Activated CD4-positive, alpha-beta T cell treated with anti-CD3 and anti-CD28 coated beads, Interleukin-2, amount 10 ng/mL, durations not matched to agents 24 days and 14 days (primary cell): ENCODE data around the gene NFATC1. TPM values are rescaled to one million over a fixed set of nuclear protein-coding genes. Genes with fewer than 3 reads are reported as not detected.

ENCODE experiments used
- DNase-seq: peaks from one replicate; pipeline ENCODE4 v3.0.0; 2022
- H3K27ac Mint-ChIP-seq: one replicate; pipeline ENCODE4 v1.8.0; 2022; ENCODE audit warnings: mild to moderate bottlenecking, mixed read lengths
- H3K27me3 Mint-ChIP-seq: one replicate; pipeline ENCODE4 v1.8.0; 2022; ENCODE audit warnings: mixed read lengths
- H3K36me3 Mint-ChIP-seq: one replicate; pipeline ENCODE4 v1.8.0; 2022; ENCODE audit warnings: low read depth, mild to moderate bottlenecking, mixed read lengths
- H3K4me1 Mint-ChIP-seq: one replicate; pipeline ENCODE4 v1.8.0; 2021; ENCODE audit warnings: mixed read lengths
- H3K4me3 Mint-ChIP-seq: one replicate; pipeline ENCODE4 v1.8.0; 2022; ENCODE audit warnings: mild to moderate bottlenecking, moderate library complexity, mixed read lengths
- H3K9me3 Mint-ChIP-seq: one replicate; pipeline ENCODE4 v1.8.0; 2021; ENCODE audit warnings: mixed read lengths
- intact Hi-C: fragments of 100-400 bp; cut with micrococcal nuclease; formaldehyde crosslinking; loops from one replicate; pipeline ENCODE4 v1.15.1; 2023
- total RNA-seq: library from RNA; stranded (reverse); gene quantifications from 2 replicates; pipeline ENCODE4 v1.2.3, GENCODE V29; 2022

The NFATC1 gene
- total RNA-seq, 1 donor from 2014 or later: 105 TPM

- Mint-ChIP-seq H3K4me3 (no peak overlapping the region), H3K27me3 (no peaks in the 10 kb centered on the region), H3K4me1 (peaks cover 14% of the 10 kb centered on the region), H3K27ac (no peak overlapping the region), H3K9me3 (peaks cover 5% of the 10 kb centered on the region), H3K36me3 (peaks cover 50% of the 10 kb centered on the region)
- intact Hi-C loops: no loop called here
- no peak for DNase-seq
Observed at GRCh38 chr18:79410171-79410641, 14.5 kb downstream of the NFATC1 start.

- Mint-ChIP-seq H3K4me1 (peaks cover 9% of the 10 kb centered on the region), H3K36me3 (peaks cover 46% of the 10 kb centered on the region)
- no peak for DNase-seq
Observed at GRCh38 chr18:79410731-79411613, 15.2 kb downstream of the NFATC1 start.

GRCh38 chr18:79411614-79412526 lies 16.1 kb downstream of the NFATC1 start:
- H3K9me3 Mint-ChIP-seq: no peaks in the 10 kb centered on the region
- H3K4me3 Mint-ChIP-seq: no peak overlapping the region
- intact Hi-C loops: no loop called here
- H3K36me3 Mint-ChIP-seq: peaks cover 47% of the 10 kb centered on the region
- no peak for DNase-seq
- H3K27ac Mint-ChIP-seq: no peak overlapping the region
- H3K27me3 Mint-ChIP-seq: no peaks in the 10 kb centered on the region
- H3K4me1 Mint-ChIP-seq: peaks cover 4% of the 10 kb centered on the region

More at GRCh38 chr18:79410731-79411613, 15.2 kb downstream of the NFATC1 start:
- H3K27ac Mint-ChIP-seq: no peak overlapping the region
- no peak overlapping the region for H3K4me3 Mint-ChIP-seq
- intact Hi-C loops: no loop called here
- H3K27me3 Mint-ChIP-seq: no peaks in the 10 kb centered on the region
- peaks cover 3% of the 10 kb centered on the region for H3K9me3 Mint-ChIP-seq

GRCh38 chr18:79413025-79413424 lies 17.3 kb downstream of the NFATC1 start:
- Mint-ChIP-seq H3K9me3 (no peaks in the 10 kb centered on the region), H3K27ac (no peak overlapping the region), H3K4me3 (no peak overlapping the region), H3K36me3 (peaks cover 40% of the 10 kb centered on the region), H3K4me1 (peaks cover 3% of the 10 kb centered on the region), H3K27me3 (no peaks in the 10 kb centered on the region)
- intact Hi-C loops: no loop called here
- no peak for DNase-seq

- Mint-ChIP-seq H3K27ac (no peak overlapping the region), H3K4me1 (peaks cover 3% of the 10 kb centered on the region), H3K4me3 (no peak overlapping the region)
Observed at GRCh38 chr18:79413426-79413825, 17.7 kb downstream of the NFATC1 start.

GRCh38 chr18:79413901-79414300 lies 18.2 kb downstream of the NFATC1 start:
- intact Hi-C loops: no loop called here
- peaks cover 3% of the 10 kb centered on the region for H3K4me1 Mint-ChIP-seq
- peaks cover 41% of the 10 kb centered on the region for H3K36me3 Mint-ChIP-seq
- H3K27ac Mint-ChIP-seq: peak overlapping the region; percentile 8
- no peaks in the 10 kb centered on the region for H3K27me3 Mint-ChIP-seq
- no peaks in the 10 kb centered on the region for H3K9me3 Mint-ChIP-seq
- H3K4me3 Mint-ChIP-seq: no peak overlapping the region
- no peak for DNase-seq

More at GRCh38 chr18:79413426-79413825, 17.7 kb downstream of the NFATC1 start:
- peaks cover 39% of the 10 kb centered on the region for H3K36me3 Mint-ChIP-seq
- no peaks in the 10 kb centered on the region for H3K27me3 Mint-ChIP-seq
- no peaks in the 10 kb centered on the region for H3K9me3 Mint-ChIP-seq
- intact Hi-C loops: no loop called here
- DNase-seq: no peak

GRCh38 chr18:79416022-79416676 lies 20.4 kb downstream of the NFATC1 start:
- DNase-seq: no peak
- no peak overlapping the region for H3K4me3 Mint-ChIP-seq
- intact Hi-C loops: no loop called here
- H3K27ac Mint-ChIP-seq: no peak overlapping the region
- H3K27me3 Mint-ChIP-seq: no peaks in the 10 kb centered on the region
- peaks cover 7% of the 10 kb centered on the region for H3K4me1 Mint-ChIP-seq
- H3K36me3 Mint-ChIP-seq: peaks cover 49% of the 10 kb centered on the region
- no peaks in the 10 kb centered on the region for H3K9me3 Mint-ChIP-seq

- peaks cover 47% of the 10 kb centered on the region for H3K36me3 Mint-ChIP-seq
- no peak overlapping the region for H3K4me3 Mint-ChIP-seq
- H3K4me1 Mint-ChIP-seq: peaks cover 7% of the 10 kb centered on the region
- H3K9me3 Mint-ChIP-seq: no peaks in the 10 kb centered on the region
- DNase-seq: no peak
- intact Hi-C loops: no loop called here
- H3K27ac Mint-ChIP-seq: no peak overlapping the region
- no peaks in the 10 kb centered on the region for H3K27me3 Mint-ChIP-seq
Observed at GRCh38 chr18:79416677-79417052, 20.9 kb downstream of the NFATC1 start.

GRCh38 chr18:79418236-79418635 lies 22.5 kb downstream of the NFATC1 start:
- DNase-seq: no peak
- H3K36me3 Mint-ChIP-seq: peaks cover 44% of the 10 kb centered on the region
- intact Hi-C loops: no loop called here
- H3K4me1 Mint-ChIP-seq: peaks cover 7% of the 10 kb centered on the region
- no peak overlapping the region for H3K27ac Mint-ChIP-seq
- no peaks in the 10 kb centered on the region for H3K9me3 Mint-ChIP-seq
- H3K4me3 Mint-ChIP-seq: no peak overlapping the region
- no peaks in the 10 kb centered on the region for H3K27me3 Mint-ChIP-seq

GRCh38 chr18:79418642-79419041 lies 22.9 kb downstream of the NFATC1 start:
- DNase-seq: no peak
- H3K4me3 Mint-ChIP-seq: no peak overlapping the region
- no peaks in the 10 kb centered on the region for H3K9me3 Mint-ChIP-seq
- peaks cover 7% of the 10 kb centered on the region for H3K4me1 Mint-ChIP-seq
- no peaks in the 10 kb centered on the region for H3K27me3 Mint-ChIP-seq
- H3K36me3 Mint-ChIP-seq: peaks cover 39% of the 10 kb centered on the region
- intact Hi-C loops: no loop called here
- no peak overlapping the region for H3K27ac Mint-ChIP-seq

GRCh38 chr18:79420033-79420745 lies 24.5 kb downstream of the NFATC1 start:
- Mint-ChIP-seq H3K9me3 (no peaks in the 10 kb centered on the region), H3K4me3 (no peak overlapping the region), H3K4me1 (peaks cover 16% of the 10 kb centered on the region), H3K27ac (peak overlapping the region; percentile 52), H3K27me3 (no peaks in the 10 kb centered on the region), H3K36me3 (peaks cover 36% of the 10 kb centered on the region)
- intact Hi-C loops: no loop called here
- DNase-seq: no peak

- peaks cover 40% of the 10 kb centered on the region for H3K36me3 Mint-ChIP-seq
- no peak for DNase-seq
- no peaks in the 10 kb centered on the region for H3K9me3 Mint-ChIP-seq
- no peak overlapping the region for H3K4me3 Mint-ChIP-seq
- no peak overlapping the region for H3K27ac Mint-ChIP-seq
- intact Hi-C loops: no loop called here
- H3K27me3 Mint-ChIP-seq: no peaks in the 10 kb centered on the region
- H3K4me1 Mint-ChIP-seq: peaks cover 21% of the 10 kb centered on the region
Observed at GRCh38 chr18:79421275-79421857, 25.6 kb downstream of the NFATC1 start.
